Keratinocyte (primary cell): ENCODE results near the gene CARD8. TPM values are rescaled to one million over a fixed set of nuclear protein-coding genes. Genes with fewer than 3 reads are reported as not detected.

ENCODE experiments used
- DNase-seq: peaks from one replicate; pipeline ENCODE4 v3.0.0-alpha.2; 2011; ENCODE audit warnings: low read depth, missing footprints, low spot score
- FAIRE-seq: peaks from 2 replicates; lab custom pipeline; 2011; peaks lifted over from hg19 to GRCh38; lab: Jason Lieb, UNC
- H2AFZ ChIP-seq: 2 replicates; pipeline ENCODE4 v1.6.0; 2012; ENCODE audit warnings: low read length, control low read depth, inconsistent platforms; ENCODE audit not compliant: control insufficient read depth
- H3K27ac ChIP-seq: 2 replicates; pipeline ENCODE4 v1.5.1; 2011; ENCODE audit warnings: low read length; ENCODE audit not compliant: control insufficient read depth, insufficient read depth
- H3K27me3 ChIP-seq: 3 replicates; pipeline ENCODE4 v1.6.0; 2011; ENCODE audit warnings: low read length; ENCODE audit not compliant: control insufficient read depth, insufficient read depth; ENCODE audit errors: extremely low read depth
- H3K36me3 ChIP-seq, 2 experiments: 2 replicates in 1 of 2; 3 replicates in 1 of 2; pipeline ENCODE4 v1.5.1; 2011; ENCODE audit warnings: low read length in 2 of 2, mild to moderate bottlenecking in 1 of 2; ENCODE audit not compliant: control insufficient read depth in 2 of 2, insufficient read depth in 2 of 2; ENCODE audit errors: extremely low read depth in 1 of 2
- H3K4me1 ChIP-seq: 3 replicates; pipeline ENCODE4 v1.5.1; 2011; ENCODE audit warnings: low read length; ENCODE audit not compliant: control insufficient read depth, insufficient read depth; ENCODE audit errors: extremely low read depth
- H3K4me2 ChIP-seq: 3 replicates; pipeline ENCODE4 v1.6.0; 2011; ENCODE audit warnings: low read depth, low read length; ENCODE audit not compliant: control insufficient read depth, insufficient read depth; ENCODE audit errors: extremely low read depth
- H3K4me3 ChIP-seq, 3 experiments: fragments of 200-600 bp in 1 of 3; sonication (generic) in 1 of 3; 2 replicates in 2 of 3; 3 replicates in 1 of 3; pipeline ENCODE4 v1.5.1; 2011 to 2016; ENCODE audit warnings: low read length in 3 of 3, mild to moderate bottlenecking in 3 of 3, control low read depth in 2 of 3, inconsistent platforms in 1 of 3, low read depth in 1 of 3, mixed read lengths in 1 of 3, mixed run types in 1 of 3, moderate library complexity in 1 of 3; ENCODE audit not compliant: control insufficient read depth in 2 of 3, insufficient read depth in 2 of 3; ENCODE audit errors: extremely low read depth in 1 of 3
- H3K79me2 ChIP-seq: 2 replicates; pipeline ENCODE4 v1.6.0; 2012; ENCODE audit warnings: low read length; ENCODE audit not compliant: control insufficient read depth, insufficient read depth
- H3K9ac ChIP-seq: 3 replicates; pipeline ENCODE4 v1.6.0; 2011; ENCODE audit warnings: low read length; ENCODE audit not compliant: control insufficient read depth, insufficient read depth; ENCODE audit errors: extremely low read depth
- H3K9me1 ChIP-seq: 3 replicates; pipeline ENCODE4 v1.6.0; 2011; ENCODE audit warnings: low read length; ENCODE audit not compliant: control insufficient read depth, insufficient read depth; ENCODE audit errors: extremely low read depth
- H3K9me3 ChIP-seq: 2 replicates; pipeline ENCODE4 v1.5.1; 2012; ENCODE audit warnings: low read depth, low read length; ENCODE audit not compliant: control insufficient read depth
- H4K20me1 ChIP-seq: 3 replicates; pipeline ENCODE4 v1.6.0; 2011; ENCODE audit warnings: low read length; ENCODE audit not compliant: control insufficient read depth, insufficient read depth; ENCODE audit errors: extremely low read depth
- CTCF ChIP-seq, 3 experiments: IDR thresholded peaks in 1 of 3; conservative IDR thresholded peaks in 1 of 3; optimal IDR thresholded peaks in 1 of 3; 2 replicates in 2 of 3; 3 replicates in 1 of 3; pipeline versions ENCODE3 to v1.5.1; 2011; ENCODE audit warnings: low read length in 3 of 3, mild to moderate bottlenecking in 3 of 3, moderate library complexity in 2 of 3, control low read depth in 1 of 3, inconsistent platforms in 1 of 3; ENCODE audit not compliant: insufficient read depth in 2 of 3; ENCODE audit errors: extremely low read depth in 1 of 3
- EZH2 ChIP-seq: IDR thresholded peaks from one replicate; pipeline ENCODE4 v1.6.1; 2012; ENCODE audit warnings: inconsistent platforms, mild to moderate bottlenecking, low read length, moderate library complexity
- dilution Hi-C: fragments of 300-500 bp; cut with MboI; formaldehyde crosslinking; loops from one replicate; pipeline ENCODE4 v1.7.0; 2020; ENCODE audit warnings: low sequenced_read_pairs; ENCODE audit not compliant: extremely low pct_ligation_motif_present
- polyA plus RNA-seq, 5 experiments: library from polyadenylated mRNA; depleted of rRNA in 3 of 5; stranded (reverse) in 3 of 5; stranded (forward) in 1 of 5; unstranded in 1 of 5; fragments of >200 nt; gene quantifications; 1 replicate in 1 of 5; 2 replicates in 3 of 5; 3 replicates in 1 of 5; pipeline versions ENCODE4 v1.2.1 to v1.2.3, GENCODE V29; 2011 to 2012; ENCODE audit warnings: missing spikeins in 2 of 5, low read depth in 1 of 5, low replicate concordance in 1 of 5

CARD8 gene
- polyA plus RNA-seq, 1 donor (not counting 4 experiments of a cell fraction or from before 2014, with no cell fraction given) = 5.2 TPM

DNA sequence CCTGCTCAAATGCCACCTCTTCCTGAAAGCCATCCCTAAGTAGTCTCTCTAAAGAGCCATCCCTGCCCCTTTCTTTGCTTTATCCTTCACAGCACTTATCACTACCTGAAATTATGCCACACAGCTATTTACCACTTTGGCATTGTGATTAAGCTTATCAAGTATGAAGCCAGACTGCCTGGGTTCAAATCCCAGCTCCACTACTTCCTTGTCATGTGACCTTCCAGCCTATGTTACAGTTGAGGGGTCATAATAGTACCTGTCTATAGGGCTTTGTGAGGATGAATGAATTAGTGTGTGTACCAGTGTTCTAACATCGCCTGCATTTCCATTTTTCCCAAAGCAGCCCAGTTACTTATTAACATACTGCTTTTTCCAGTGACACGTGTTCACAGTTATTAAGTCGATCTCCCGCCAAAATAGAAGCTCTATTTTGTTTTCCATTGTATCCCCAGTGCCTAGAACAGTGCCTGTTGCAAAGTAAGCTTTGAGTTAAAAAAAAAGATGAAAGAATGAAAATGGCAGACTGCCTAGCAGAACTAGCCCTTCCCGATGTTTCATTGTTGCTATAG is 52.4 kb downstream of the CARD8 start:
- Histone ChIP-seq H3K4me3 (peak overlapping the region; percentile 76 to 97 (median 95)), H3K9me3 (no peaks in the 10 kb centered on the region), H3K27me3 (no peaks in the 10 kb centered on the region), H3K79me2 (peaks cover 12% of the 10 kb centered on the region), H3K9me1 (no peaks in the 10 kb centered on the region), H3K36me3 (no peaks in the 10 kb centered on the region), H3K27ac (peak overlapping the region; percentile 61), H3K4me1 (peaks cover 7% of the 10 kb centered on the region), H3K4me2 (peak overlapping the region; percentile 98), H3K9ac (peak overlapping the region; percentile 89), H4K20me1 (no peaks in the 10 kb centered on the region), H2AFZ (peak overlapping the region; percentile 99)
- dilution Hi-C loops = no loop called here
- DNase-seq (no peak), FAIRE-seq (no peak)
- TF ChIP-seq CTCF (optimal IDR thresholded peaks at IDR 0.05 in 1 of 3, IDR thresholded peaks at IDR 0.05 in 1 of 3, conservative IDR thresholded peaks at IDR 0.05 in 1 of 3; ENCODE audit: extremely low read depth in 1 of 3, insufficient read depth in 2 of 3, low read length in 3 of 3) (no peak), EZH2 (no peak)

- H3K4me2 ChIP-seq = no peak overlapping the region
- H4K20me1 ChIP-seq = no peaks in the 10 kb centered on the region
- H3K79me2 ChIP-seq = no peaks in the 10 kb centered on the region
- FAIRE-seq (no peak), DNase-seq (no peak)
- no peak for TF ChIP-seq CTCF (optimal IDR thresholded peaks at IDR 0.05 in 1 of 3, IDR thresholded peaks at IDR 0.05 in 1 of 3, conservative IDR thresholded peaks at IDR 0.05 in 1 of 3; ENCODE audit: extremely low read depth in 1 of 3, insufficient read depth in 2 of 3, low read length in 3 of 3)
- no peak for TF ChIP-seq EZH2
- no peak overlapping the region for H2AFZ ChIP-seq
- no peaks in the 10 kb centered on the region for H3K4me1 ChIP-seq
- no peak overlapping the region for H3K4me3 ChIP-seq
- H3K27me3 ChIP-seq = no peaks in the 10 kb centered on the region
- H3K9ac ChIP-seq = no peak overlapping the region
- H3K9me3 ChIP-seq = no peaks in the 10 kb centered on the region
- no peaks in the 10 kb centered on the region for H3K9me1 ChIP-seq
- dilution Hi-C loops = no loop called here
- H3K36me3 ChIP-seq = no peaks in the 10 kb centered on the region
- no peak overlapping the region for H3K27ac ChIP-seq
Observed at GRCh38 chr19:48196933-48197665, 58.6 kb downstream of the CARD8 start.
